HG03520 (cell line): Measurements from ENCODE around the gene SERPINB8.

Experiments used
- ATAC-seq: cut with Tn5 transposase; IDR thresholded peaks from one replicate; pipeline ENCODE4 v1.9.1; 2021; ENCODE audit warnings: mild to moderate bottlenecking, moderate library complexity; ENCODE audit not compliant: unreplicated experiment

SERPINB8 gene

DNA sequence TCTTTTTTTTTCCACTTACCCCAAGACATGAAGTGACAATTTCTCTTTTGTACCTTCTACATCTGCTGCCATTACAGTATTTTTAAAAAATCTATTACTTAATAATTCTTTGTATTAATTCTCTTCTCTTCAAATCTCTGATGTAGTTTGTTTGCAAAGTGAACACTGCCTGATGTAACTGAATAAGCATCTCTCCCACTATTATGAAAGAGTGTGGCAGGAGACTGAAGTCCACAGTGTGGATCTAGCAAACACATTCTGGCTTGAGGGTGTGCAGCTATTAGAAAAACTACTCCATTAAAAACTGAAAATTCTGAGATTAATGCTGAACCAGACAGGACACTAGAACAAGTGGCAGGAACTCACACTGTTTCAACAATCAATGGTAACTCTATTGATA lies 5.0 kb upstream of the SERPINB8 start:
- ATAC-seq = no peak

DNA sequence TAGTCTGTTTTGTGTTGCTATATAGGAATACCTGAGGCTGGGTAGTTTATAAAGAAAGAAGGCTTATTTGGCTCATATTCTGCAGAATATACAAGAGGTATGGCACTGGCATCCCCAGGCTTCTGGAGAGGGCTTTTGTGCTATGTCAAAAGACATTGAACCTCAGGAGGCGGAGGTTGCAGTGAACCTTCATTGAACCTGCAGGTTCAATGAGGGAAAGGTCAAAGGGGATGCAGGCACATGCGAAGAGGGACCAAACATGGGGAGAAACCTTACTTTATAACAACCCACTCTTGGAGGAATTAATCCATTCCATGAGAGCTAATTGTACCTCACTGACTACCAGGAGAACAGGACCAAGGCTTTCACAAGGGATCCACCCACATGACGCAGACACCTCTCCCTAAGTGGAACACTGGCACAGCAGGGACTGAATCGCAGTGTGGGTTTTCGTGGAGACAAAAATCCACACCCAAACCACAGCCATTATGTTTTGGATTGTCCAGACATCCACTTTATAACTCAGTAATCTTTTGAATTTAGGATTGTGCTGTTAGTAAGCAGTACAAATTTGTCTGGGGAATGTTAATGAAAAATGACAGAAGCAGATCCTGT lies 4.1 kb upstream of the SERPINB8 start:
- no peak for ATAC-seq

DNA sequence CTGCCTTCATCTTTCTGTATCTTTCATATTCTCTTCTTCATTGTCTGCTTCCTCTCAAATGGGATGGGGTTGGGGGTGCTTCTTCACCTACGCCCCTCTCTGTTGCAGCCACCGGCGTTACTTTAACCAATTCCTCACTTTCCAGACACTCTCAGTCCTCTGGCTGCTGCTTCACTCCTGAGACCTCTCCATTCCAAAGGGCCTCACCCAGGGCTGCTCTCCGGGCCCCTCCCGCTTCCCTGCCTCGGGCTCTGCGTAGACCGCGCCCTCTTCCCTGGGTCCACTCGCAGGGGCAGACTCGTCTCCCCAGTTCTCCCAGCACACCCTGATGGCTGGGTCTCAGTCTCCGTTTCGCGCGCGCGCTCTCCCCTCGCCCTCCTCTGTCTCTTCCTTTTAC lies 926 bp downstream of the SERPINB8 start:
- ATAC-seq = no peak

- no peak for ATAC-seq
Observed at GRCh38 chr18:63971320-63972001, 1.6 kb downstream of the SERPINB8 start.

- no peak for ATAC-seq
Observed at GRCh38 chr18:63972002-63972376, 2.1 kb downstream of the SERPINB8 start.

- ATAC-seq = no peak
Observed at GRCh38 chr18:63974991-63975390, 5.1 kb downstream of the SERPINB8 start.

DNA sequence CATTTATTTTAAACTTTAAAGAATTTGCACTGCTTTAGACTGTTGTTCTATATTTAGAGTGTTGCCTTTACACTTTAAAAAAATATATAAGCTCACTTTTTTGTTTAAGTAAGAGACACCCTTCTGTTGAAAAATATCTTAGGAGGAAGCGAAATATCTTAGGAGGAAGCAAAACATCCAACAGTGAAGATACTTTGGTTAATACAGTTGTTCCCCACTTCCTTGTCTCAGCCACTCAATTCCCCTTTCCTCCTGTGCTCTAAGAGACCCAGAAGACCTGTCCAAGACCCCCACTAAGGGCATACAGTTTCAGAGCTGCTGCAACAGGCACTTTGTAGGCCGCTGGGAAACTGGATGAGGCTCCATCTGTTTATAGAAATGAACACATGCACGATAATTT lies 5.7 kb downstream of the SERPINB8 start:
- no peak for ATAC-seq

GRCh38 chr18:63977040-63977439 lies 7.2 kb downstream of the SERPINB8 start:
- ATAC-seq = no peak

- peak; percentile 78 for ATAC-seq
Observed at GRCh38 chr18:63979409-63979920, 9.6 kb downstream of the SERPINB8 start.

GRCh38 chr18:63980027-63980426 lies 10.1 kb downstream of the SERPINB8 start:
- no peak for ATAC-seq

- ATAC-seq = no peak
Observed at GRCh38 chr18:63980896-63981460, 11.1 kb downstream of the SERPINB8 start.

- no peak for ATAC-seq
Observed at GRCh38 chr18:63981719-63982118, 11.8 kb downstream of the SERPINB8 start.

DNA sequence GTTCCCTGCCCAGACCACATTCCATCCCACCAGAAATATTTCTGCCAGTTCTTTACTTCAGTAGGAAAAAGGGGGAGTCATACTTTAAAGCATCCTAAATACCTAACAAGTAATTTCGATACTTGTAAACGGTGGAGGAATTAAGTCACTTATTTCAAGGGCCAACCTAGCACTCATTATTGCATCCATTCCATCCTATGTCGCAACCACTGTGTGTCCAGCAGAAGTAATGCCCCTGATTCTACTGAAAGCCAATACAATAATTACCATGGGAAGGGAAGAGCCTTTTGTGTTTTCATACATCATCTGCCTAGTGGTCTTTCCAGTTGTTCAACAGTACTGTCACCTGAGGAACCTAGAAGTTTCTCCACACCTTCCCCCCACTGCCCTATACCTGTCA lies 12.5 kb downstream of the SERPINB8 start:
- ATAC-seq = no peak

DNA sequence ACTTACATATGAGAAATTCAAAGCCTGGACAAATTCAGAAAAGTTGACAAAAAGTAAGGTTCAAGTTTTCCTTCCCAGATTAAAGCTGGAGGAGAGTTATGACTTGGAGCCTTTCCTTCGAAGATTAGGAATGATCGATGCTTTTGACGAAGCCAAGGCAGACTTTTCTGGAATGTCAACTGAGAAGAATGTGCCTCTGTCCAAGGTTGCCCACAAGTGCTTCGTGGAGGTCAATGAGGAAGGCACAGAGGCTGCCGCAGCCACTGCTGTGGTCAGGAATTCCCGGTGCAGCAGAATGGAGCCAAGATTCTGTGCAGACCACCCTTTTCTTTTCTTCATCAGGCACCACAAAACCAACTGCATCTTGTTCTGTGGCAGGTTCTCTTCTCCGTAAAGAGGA lies 17.0 kb downstream of the SERPINB8 start:
- no peak for ATAC-seq

GRCh38 chr18:63987743-63988142 lies 17.9 kb downstream of the SERPINB8 start:
- ATAC-seq = no peak

DNA sequence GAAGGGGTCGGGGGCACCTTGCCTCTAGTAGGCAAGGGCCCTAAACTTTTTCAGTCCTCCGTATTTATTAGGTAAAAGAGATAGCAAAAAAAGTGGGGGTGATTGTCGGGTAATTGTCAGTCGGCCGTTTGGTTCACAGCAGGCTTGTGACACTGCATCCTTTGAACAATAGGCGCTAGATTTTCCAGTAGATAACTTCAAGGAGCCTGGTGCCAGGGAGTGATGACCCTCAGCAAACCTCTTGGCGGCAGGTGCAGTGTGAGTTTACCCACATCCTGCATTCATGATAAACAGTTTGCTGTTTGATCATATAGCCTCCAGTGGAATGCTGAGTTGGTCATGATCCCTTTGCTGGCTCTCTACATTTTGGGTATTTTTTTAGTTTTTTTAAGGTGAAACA lies 22.9 kb downstream of the SERPINB8 start:
- no peak for ATAC-seq

DNA sequence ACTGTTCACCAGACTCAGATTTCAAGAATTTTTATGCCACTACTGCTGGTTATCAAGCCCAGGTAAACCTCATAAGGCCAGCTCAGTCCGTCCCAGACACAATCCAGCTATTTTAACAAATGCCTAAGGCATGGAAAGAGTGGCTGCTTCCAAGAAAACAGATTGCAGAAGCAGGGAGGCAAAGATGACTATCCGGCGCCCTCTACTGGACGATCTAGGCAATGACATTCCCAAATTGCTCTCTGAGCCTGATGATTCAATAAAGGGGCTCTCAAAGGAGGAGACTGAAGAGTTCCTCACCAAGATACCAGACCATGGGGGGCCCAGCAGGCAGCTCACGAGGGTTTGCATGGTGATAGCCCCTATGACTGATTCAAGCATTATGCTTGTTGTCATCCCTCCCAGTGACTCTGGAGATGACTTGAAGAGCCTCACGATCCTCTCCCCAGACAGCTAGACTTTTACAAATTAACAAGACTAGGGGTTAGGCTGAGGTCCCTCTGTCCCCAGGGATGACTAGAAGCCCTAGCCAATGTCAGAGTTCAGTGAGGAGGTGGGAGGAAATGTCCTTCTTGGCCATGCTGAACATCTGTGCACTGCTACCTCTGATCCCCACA lies 25.0 kb downstream of the SERPINB8 start:
- peak; percentile 58 for ATAC-seq

- ATAC-seq = no peak
Observed at GRCh38 chr18:63997041-63997440, 27.2 kb downstream of the SERPINB8 start.

- no peak for ATAC-seq
Observed at GRCh38 chr18:63997606-63998005, 27.7 kb downstream of the SERPINB8 start.

GRCh38 chr18:63999871-64000270 lies 30.0 kb downstream of the SERPINB8 start:
- ATAC-seq = no peak

GRCh38 chr18:64002581-64002980 lies 32.7 kb downstream of the SERPINB8 start:
- no peak for ATAC-seq

DNA sequence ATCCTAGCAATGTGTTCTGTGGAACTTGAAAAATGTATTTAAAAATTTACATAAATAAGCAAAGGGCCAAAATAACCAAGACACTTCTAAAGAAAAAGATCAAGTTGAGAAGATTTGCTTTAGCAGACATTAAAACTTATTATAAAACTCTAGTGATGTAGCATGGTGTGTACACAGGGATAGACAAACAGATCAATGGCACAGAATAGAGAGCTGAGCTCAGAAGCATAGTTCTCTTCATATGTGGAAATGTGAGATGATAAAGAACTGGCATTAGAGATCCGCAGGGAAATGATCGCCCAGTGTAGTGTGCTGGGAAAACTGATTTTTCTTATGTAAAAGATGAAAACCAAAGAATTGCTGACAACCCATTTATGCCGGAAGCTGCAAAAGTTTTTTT lies 39.4 kb downstream of the SERPINB8 start:
- no peak for ATAC-seq
